Measurements from ENCODE around the gene SLC22A23.

- TF ChIP-seq CTCF (IDR thresholded peaks at IDR 0.05; ENCODE audit: low read length) (no peak), EZH2 (optimal IDR thresholded peaks at IDR 0.05; ENCODE audit: low read depth, low read length) (no peak)
Measured at GRCh38 chr6:3373597-3374203, 83.2 kb downstream of the SLC22A23 start.

Data from MM.1S (cell line).